WTC11 (cell line): ENCODE results near the gene CREM. TPM values are rescaled to one million over a fixed set of nuclear protein-coding genes. Genes with fewer than 3 reads are reported as not detected.

ENCODE experiments used
- ATAC-seq: fragments of 200-7000 bp; cut with Tn5 transposase; 2 replicates; pipeline ENCODE4 v1.10.0; 2021; ENCODE audit warnings: mild to moderate bottlenecking, moderate library complexity
- CTCF ChIA-PET: fragments of 300-600 bp; sonication (Branson Sonifier 250); formaldehyde crosslinking; loops from one replicate; lab custom pipeline; 2021; ENCODE audit warnings: antibody characterized with exemption; lab: Charles Lee
- POLR2A ChIA-PET: fragments of 350-600 bp; sonication (Branson Sonifier 250); formaldehyde crosslinking; loops from one replicate; lab custom pipeline; 2021; ENCODE audit warnings: antibody characterized with exemption; lab: Charles Lee
- DNase-seq: peaks from one replicate; pipeline ENCODE4 v3.0.0; 2021; ENCODE audit warnings: low spot score
- H3K27ac Mint-ChIP-seq: 2 replicates; pipeline ENCODE4 v1.8.0; 2021; ENCODE audit warnings: mixed read lengths
- H3K27me3 Mint-ChIP-seq: 2 replicates; pipeline ENCODE4 v1.8.0; 2021; ENCODE audit warnings: low read depth, mild to moderate bottlenecking, moderate library complexity, mixed read lengths
- H3K36me3 Mint-ChIP-seq: 2 replicates; pipeline ENCODE4 v1.8.0; 2021; ENCODE audit warnings: mixed read lengths
- H3K4me1 Mint-ChIP-seq: 2 replicates; pipeline ENCODE4 v1.8.0; 2022; ENCODE audit warnings: mixed read lengths
- H3K4me3 Mint-ChIP-seq: 2 replicates; pipeline ENCODE4 v1.8.0; 2021; ENCODE audit warnings: mild to moderate bottlenecking, moderate library complexity, mixed read lengths
- H3K9me3 Mint-ChIP-seq: 2 replicates; pipeline ENCODE4 v1.8.0; 2021; ENCODE audit warnings: mixed read lengths
- CBFB ChIP-seq: sonication (generic); formaldehyde crosslinking; IDR thresholded peaks from 2 replicates; pipeline ENCODE4 v1.8.1; 2022; ENCODE audit warnings: mild to moderate bottlenecking, low read depth, missing genetic modification reagents
- E2F1 ChIP-seq: sonication (generic); formaldehyde crosslinking; IDR thresholded peaks from 2 replicates; pipeline ENCODE4 v1.8.0; 2022; ENCODE audit warnings: mild to moderate bottlenecking, missing genetic modification reagents
- EMX1 ChIP-seq: fragments of 250-450 bp; sonication (Bioruptor Pico); IDR thresholded peaks from 2 replicates; pipeline ENCODE4 v1.8.0; 2021; ENCODE audit warnings: mild to moderate bottlenecking
- HMGA2 ChIP-seq: fragments of 250-450 bp; sonication (Bioruptor Pico); IDR thresholded peaks from 2 replicates; pipeline ENCODE4 v1.4.0; 2021; ENCODE audit warnings: mild to moderate bottlenecking, moderate library complexity
- MLX ChIP-seq: sonication (generic); formaldehyde crosslinking; IDR thresholded peaks from 2 replicates; pipeline ENCODE4 v1.8.1; 2023; ENCODE audit warnings: mild to moderate bottlenecking, missing genetic modification reagents, moderate library complexity
- PREB ChIP-seq: sonication (generic); formaldehyde crosslinking; IDR thresholded peaks from 2 replicates; pipeline ENCODE4 v1.8.1; 2022; ENCODE audit warnings: mild to moderate bottlenecking, missing genetic modification reagents, moderate library complexity, borderline replicate concordance
- SMAD4 ChIP-seq: sonication (generic); formaldehyde crosslinking; IDR thresholded peaks from 2 replicates; pipeline ENCODE4 v1.8.0; 2022; ENCODE audit warnings: mild to moderate bottlenecking, missing genetic modification reagents
- TP53 ChIP-seq: sonication (generic); formaldehyde crosslinking; IDR thresholded peaks from 2 replicates; pipeline ENCODE4 v1.8.1; 2023; ENCODE audit warnings: mild to moderate bottlenecking, missing genetic modification reagents
- USF2 ChIP-seq: sonication (generic); formaldehyde crosslinking; IDR thresholded peaks from 2 replicates; pipeline ENCODE4 v1.8.1; 2023; ENCODE audit warnings: mild to moderate bottlenecking, missing genetic modification reagents, moderate library complexity
- ZNF232 ChIP-seq: sonication (generic); formaldehyde crosslinking; IDR thresholded peaks from 2 replicates; pipeline ENCODE4 v1.8.0; 2022; ENCODE audit warnings: mild to moderate bottlenecking, missing genetic modification reagents
- ZNF425 ChIP-seq: fragments of 250-450 bp; sonication (Bioruptor Pico); conservative IDR thresholded peaks from 2 replicates; pipeline ENCODE4 v1.9.0; 2021; ENCODE audit warnings: mild to moderate bottlenecking
- ZNF512 ChIP-seq: sonication (generic); formaldehyde crosslinking; IDR thresholded peaks from 2 replicates; pipeline ENCODE4 v1.8.1; 2022; ENCODE audit warnings: missing genetic modification reagents, borderline replicate concordance
- total RNA-seq: library from RNA; stranded (reverse); gene quantifications from 3 replicates; pipeline ENCODE4 v1.2.3, GENCODE V29; 2021
- TF ChIP-seq, protein P1 (sequence below): sonication (generic); formaldehyde crosslinking; IDR thresholded peaks from 2 replicates; pipeline ENCODE4 v1.8.0; 2023; ENCODE audit warnings: missing genetic modification reagents, mild to moderate bottlenecking, borderline replicate concordance
- TF ChIP-seq, protein P2 (sequence below): fragments of 250-450 bp; sonication (Bioruptor Pico); IDR thresholded peaks from 2 replicates; pipeline ENCODE4 v2.1.2; 2022; ENCODE audit warnings: mild to moderate bottlenecking, moderate library complexity
- TF ChIP-seq, protein P3 (sequence below): sonication (generic); formaldehyde crosslinking; IDR thresholded peaks from 2 replicates; pipeline ENCODE4 v1.8.1; 2023; ENCODE audit warnings: mild to moderate bottlenecking, moderate library complexity, missing genetic modification reagents

CREM gene
- total RNA-seq, 1 experiment from 2014 or later, result 23.6 TPM

DNA sequence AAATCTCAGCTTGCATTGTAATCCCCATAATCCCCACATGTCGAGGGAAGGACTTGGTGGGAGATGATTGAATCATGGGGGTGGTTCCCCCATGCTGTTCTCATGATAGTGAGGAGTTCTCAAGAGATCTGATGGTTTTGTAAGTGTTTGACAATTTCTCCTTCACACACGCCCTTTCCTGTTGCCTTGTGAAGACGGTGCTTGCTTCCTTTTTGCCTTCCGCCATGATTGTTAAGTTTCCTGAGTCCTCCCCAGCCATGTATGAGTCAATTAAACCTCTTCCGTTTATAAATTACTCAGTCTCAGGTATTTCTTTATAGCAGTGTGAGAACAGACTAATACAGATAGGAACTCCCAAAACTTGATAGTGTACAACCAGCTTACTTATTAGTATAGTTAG, 98.6 kb downstream of the CREM start (continued):
- TF ChIP-seq, protein P1, sequence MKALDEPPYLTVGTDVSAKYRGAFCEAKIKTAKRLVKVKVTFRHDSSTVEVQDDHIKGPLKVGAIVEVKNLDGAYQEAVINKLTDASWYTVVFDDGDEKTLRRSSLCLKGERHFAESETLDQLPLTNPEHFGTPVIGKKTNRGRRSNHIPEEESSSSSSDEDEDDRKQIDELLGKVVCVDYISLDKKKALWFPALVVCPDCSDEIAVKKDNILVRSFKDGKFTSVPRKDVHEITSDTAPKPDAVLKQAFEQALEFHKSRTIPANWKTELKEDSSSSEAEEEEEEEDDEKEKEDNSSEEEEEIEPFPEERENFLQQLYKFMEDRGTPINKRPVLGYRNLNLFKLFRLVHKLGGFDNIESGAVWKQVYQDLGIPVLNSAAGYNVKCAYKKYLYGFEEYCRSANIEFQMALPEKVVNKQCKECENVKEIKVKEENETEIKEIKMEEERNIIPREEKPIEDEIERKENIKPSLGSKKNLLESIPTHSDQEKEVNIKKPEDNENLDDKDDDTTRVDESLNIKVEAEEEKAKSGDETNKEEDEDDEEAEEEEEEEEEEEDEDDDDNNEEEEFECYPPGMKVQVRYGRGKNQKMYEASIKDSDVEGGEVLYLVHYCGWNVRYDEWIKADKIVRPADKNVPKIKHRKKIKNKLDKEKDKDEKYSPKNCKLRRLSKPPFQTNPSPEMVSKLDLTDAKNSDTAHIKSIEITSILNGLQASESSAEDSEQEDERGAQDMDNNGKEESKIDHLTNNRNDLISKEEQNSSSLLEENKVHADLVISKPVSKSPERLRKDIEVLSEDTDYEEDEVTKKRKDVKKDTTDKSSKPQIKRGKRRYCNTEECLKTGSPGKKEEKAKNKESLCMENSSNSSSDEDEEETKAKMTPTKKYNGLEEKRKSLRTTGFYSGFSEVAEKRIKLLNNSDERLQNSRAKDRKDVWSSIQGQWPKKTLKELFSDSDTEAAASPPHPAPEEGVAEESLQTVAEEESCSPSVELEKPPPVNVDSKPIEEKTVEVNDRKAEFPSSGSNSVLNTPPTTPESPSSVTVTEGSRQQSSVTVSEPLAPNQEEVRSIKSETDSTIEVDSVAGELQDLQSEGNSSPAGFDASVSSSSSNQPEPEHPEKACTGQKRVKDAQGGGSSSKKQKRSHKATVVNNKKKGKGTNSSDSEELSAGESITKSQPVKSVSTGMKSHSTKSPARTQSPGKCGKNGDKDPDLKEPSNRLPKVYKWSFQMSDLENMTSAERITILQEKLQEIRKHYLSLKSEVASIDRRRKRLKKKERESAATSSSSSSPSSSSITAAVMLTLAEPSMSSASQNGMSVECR, result no peak
- no peak for TF ChIP-seq MLX
- no peak for TF ChIP-seq PREB (CRISPR knock-in tag)
- TF ChIP-seq CBFB (CRISPR knock-in tag), result no peak
- TF ChIP-seq USF2 (CRISPR knock-in tag), result no peak
- TF ChIP-seq TP53 (CRISPR knock-in tag), result no peak
- no peak for TF ChIP-seq SMAD4 (CRISPR knock-in tag)
- TF ChIP-seq, all 79 proteins: peak for 0

DNA sequence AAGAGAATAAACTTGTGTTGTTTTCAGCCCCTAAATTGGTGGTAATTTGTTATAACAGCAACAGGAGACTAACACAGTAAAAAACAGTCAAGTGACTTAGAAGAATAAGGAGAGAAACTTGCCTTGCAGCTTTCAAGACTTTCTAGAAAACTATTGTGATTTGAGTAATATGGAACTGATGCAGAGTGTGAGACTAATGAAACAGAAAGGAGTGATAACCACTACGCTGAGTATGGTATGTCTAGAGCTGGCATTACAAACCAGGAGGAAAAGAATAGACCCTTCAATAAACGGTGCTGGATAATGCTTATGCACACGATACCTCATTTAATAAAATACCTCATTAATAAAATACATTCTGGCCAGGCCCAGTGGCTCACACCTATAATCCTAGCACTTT, 99.9 kb downstream of the CREM start:
- H3K4me1 Mint-ChIP-seq, result peaks cover 8% of the 10 kb centered on the region
- TF ChIP-seq ZNF232 (CRISPR knock-in tag), result no peak
- H3K9me3 Mint-ChIP-seq, result peaks cover 5% of the 10 kb centered on the region; the same call in 1 of the 2 replicates
- H3K27ac Mint-ChIP-seq, result no peak overlapping the region
- CTCF ChIA-PET, result no interaction called here
- no peaks in the 10 kb centered on the region for H3K27me3 Mint-ChIP-seq
- no peaks in the 10 kb centered on the region for H3K36me3 Mint-ChIP-seq
- ATAC-seq, result no peak
- POLR2A ChIA-PET, result no interaction called here
- no peak overlapping the region for H3K4me3 Mint-ChIP-seq
- DNase-seq, result no peak

GRCh38 chr10:35228058-35228457, 101.4 kb downstream of the CREM start:
- DNase-seq (no peak), ATAC-seq (no peak)
- Mint-ChIP-seq H3K4me3 (no peak overlapping the region), H3K27me3 (no peaks in the 10 kb centered on the region), H3K27ac (no peak overlapping the region), H3K9me3 (peaks cover 5% of the 10 kb centered on the region; the same call in 1 of the 2 replicates), H3K36me3 (no peaks in the 10 kb centered on the region), H3K4me1 (peaks cover 8% of the 10 kb centered on the region)
- ChIA-PET POLR2A (no interaction called here), CTCF (interaction anchor here (0.6 to 1.5 kb wide), 3 partner anchors 32 to 107 kb away, joined by 3 to 6 read pairs (median 5); no protein-coding TSS in a partner anchor)
- TF ChIP-seq ZNF512 (no peak), HMGA2 (CRISPR knock-in tag) (no peak), ZNF232 (CRISPR knock-in tag) (no peak), ZNF425 (CRISPR knock-in tag) (no peak), SMAD4 (CRISPR knock-in tag) (no peak), USF2 (CRISPR knock-in tag) (no peak), EMX1 (CRISPR knock-in tag) (no peak), E2F1 (CRISPR knock-in tag) (no peak)
- TF ChIP-seq, protein P2, sequence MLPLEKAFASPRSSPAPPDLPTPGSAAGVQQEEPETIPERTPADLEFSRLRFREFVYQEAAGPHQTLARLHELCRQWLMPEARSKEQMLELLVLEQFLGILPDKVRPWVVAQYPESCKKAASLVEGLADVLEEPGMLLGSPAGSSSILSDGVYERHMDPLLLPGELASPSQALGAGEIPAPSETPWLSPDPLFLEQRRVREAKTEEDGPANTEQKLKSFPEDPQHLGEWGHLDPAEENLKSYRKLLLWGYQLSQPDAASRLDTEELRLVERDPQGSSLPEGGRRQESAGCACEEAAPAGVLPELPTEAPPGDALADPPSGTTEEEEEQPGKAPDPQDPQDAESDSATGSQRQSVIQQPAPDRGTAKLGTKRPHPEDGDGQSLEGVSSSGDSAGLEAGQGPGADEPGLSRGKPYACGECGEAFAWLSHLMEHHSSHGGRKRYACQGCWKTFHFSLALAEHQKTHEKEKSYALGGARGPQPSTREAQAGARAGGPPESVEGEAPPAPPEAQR (CRISPR knock-in tag), result no peak
- TF ChIP-seq, protein P3, sequence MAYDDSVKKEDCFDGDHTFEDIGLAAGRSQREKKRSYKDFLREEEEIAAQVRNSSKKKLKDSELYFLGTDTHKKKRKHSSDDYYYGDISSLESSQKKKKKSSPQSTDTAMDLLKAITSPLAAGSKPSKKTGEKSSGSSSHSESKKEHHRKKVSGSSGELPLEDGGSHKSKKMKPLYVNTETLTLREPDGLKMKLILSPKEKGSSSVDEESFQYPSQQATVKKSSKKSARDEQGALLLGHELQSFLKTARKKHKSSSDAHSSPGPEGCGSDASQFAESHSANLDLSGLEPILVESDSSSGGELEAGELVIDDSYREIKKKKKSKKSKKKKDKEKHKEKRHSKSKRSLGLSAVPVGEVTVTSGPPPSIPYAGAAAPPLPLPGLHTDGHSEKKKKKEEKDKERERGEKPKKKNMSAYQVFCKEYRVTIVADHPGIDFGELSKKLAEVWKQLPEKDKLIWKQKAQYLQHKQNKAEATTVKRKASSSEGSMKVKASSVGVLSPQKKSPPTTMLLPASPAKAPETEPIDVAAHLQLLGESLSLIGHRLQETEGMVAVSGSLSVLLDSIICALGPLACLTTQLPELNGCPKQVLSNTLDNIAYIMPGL, result no peak
